C4-2B (cell line): ENCODE results near the gene OR7A10.

Experiments used
- CTCF ChIP-seq: fragments of 450-650 bp; conservative IDR thresholded peaks from 2 replicates; pipeline ENCODE4 v1.5.1; 2017; ENCODE audit warnings: mild to moderate bottlenecking
- ZFX ChIP-seq: fragments of 450-650 bp; IDR thresholded peaks from 2 replicates; pipeline ENCODE4 v1.6.1; 2017

GRCh38 chr19:14809272-14810057 is 39.3 kb downstream of the OR7A10 start:
- no peak for TF ChIP-seq CTCF
- no peak for TF ChIP-seq ZFX
